OCI-LY7 (cell line): ENCODE data around the gene AP3S2. TPM values are rescaled to one million over a fixed set of nuclear protein-coding genes. Genes with fewer than 3 reads are reported as not detected.

Experiments
- BruUV-seq: library from RNA; stranded (reverse); fragments of 400-500 nt; replicated peaks from 2 replicates; lab custom pipeline; 2021; lab: Mats Ljungman, UMichigan
- CTCF ChIA-PET: fragments of 300-600 bp; sonication (Branson Sonifier 250); formaldehyde crosslinking; loops from one replicate; lab custom pipeline; 2022; ENCODE audit warnings: antibody characterized with exemption; ENCODE audit not compliant: unreplicated experiment; lab: Charles Lee
- POLR2A ChIA-PET: fragments of 300-600 bp; sonication (Branson Sonifier 250); formaldehyde crosslinking; loops from one replicate; lab custom pipeline; 2022; ENCODE audit warnings: antibody characterized with exemption; lab: Charles Lee
- DNase-seq: peaks from one replicate; pipeline ENCODE4 v3.0.0-alpha.2; 2015; ENCODE audit warnings: low spot score
- H2AFZ ChIP-seq: fragments of 200-600 bp; sonication (generic), shearing (Covaris generic); 2 replicates; pipeline ENCODE4 v1.6.1; 2014; ENCODE audit warnings: mild to moderate bottlenecking, antibody characterized with exemption, low read length, moderate library complexity
- H3K27ac ChIP-seq: fragments of 200-600 bp; sonication (generic); 2 replicates; pipeline ENCODE4 v1.5.1; 2014; ENCODE audit warnings: mixed run types, low read depth, mild to moderate bottlenecking, moderate library complexity, low read length, inconsistent platforms; ENCODE audit not compliant: poor library complexity, severe bottlenecking
- H3K36me3 ChIP-seq: fragments of 200-600 bp; sonication (generic); 2 replicates; pipeline ENCODE4 v1.6.1; 2014; ENCODE audit warnings: mild to moderate bottlenecking, antibody characterized with exemption, low read length, moderate library complexity, mixed read lengths; ENCODE audit not compliant: insufficient read depth
- H3K4me1 ChIP-seq: fragments of 200-600 bp; sonication (generic); 2 replicates; pipeline ENCODE4 v1.5.1; 2014; ENCODE audit warnings: mild to moderate bottlenecking, low read length; ENCODE audit not compliant: insufficient read depth, poor library complexity, severe bottlenecking
- H3K4me2 ChIP-seq: fragments of 200-600 bp; sonication (generic); 2 replicates; pipeline ENCODE4 v1.6.1; 2014; ENCODE audit warnings: mild to moderate bottlenecking, low read length
- H3K4me3 ChIP-seq: fragments of 200-600 bp; sonication (generic); 2 replicates; pipeline ENCODE4 v1.5.1; 2014; ENCODE audit warnings: mild to moderate bottlenecking, low read depth, low read length; ENCODE audit not compliant: poor library complexity, severe bottlenecking
- H3K79me2 ChIP-seq: fragments of 200-600 bp; sonication (generic); 2 replicates; pipeline ENCODE4 v1.6.1; 2016; ENCODE audit warnings: low read depth, mild to moderate bottlenecking, low read length, moderate library complexity, mixed read lengths; ENCODE audit not compliant: insufficient read depth
- H3K9me2 ChIP-seq: fragments of 200-600 bp; sonication (generic); 2 replicates; pipeline ENCODE4 v1.6.1; 2016; ENCODE audit warnings: mild to moderate bottlenecking, low read length, mixed read lengths; ENCODE audit not compliant: insufficient read depth
- H3K9me3 ChIP-seq: fragments of 200-600 bp; sonication (generic); 2 replicates; pipeline ENCODE4 v1.6.1; 2014; ENCODE audit warnings: mild to moderate bottlenecking, mixed run types, low read length, mixed read lengths
- H4K20me1 ChIP-seq: fragments of 200-600 bp; sonication (generic); 2 replicates; pipeline ENCODE4 v1.6.1; 2014; ENCODE audit warnings: mild to moderate bottlenecking, antibody characterized with exemption, low read length, moderate library complexity, mixed read lengths; ENCODE audit not compliant: insufficient read depth
- CTCF ChIP-seq: fragments of 200-600 bp; sonication (generic); conservative IDR thresholded peaks from 2 replicates; pipeline ENCODE4 v1.5.1; 2014; ENCODE audit warnings: mild to moderate bottlenecking, antibody characterized with exemption, low read length, moderate library complexity, mixed read lengths
- EZH2phosphoT487 ChIP-seq: fragments of 200-600 bp; sonication (generic); IDR thresholded peaks from 2 replicates; pipeline ENCODE4 v1.6.1; 2018; ENCODE audit warnings: low read depth, borderline replicate concordance, mild to moderate bottlenecking, mixed run types, antibody characterized with exemption, low read length, moderate library complexity, mixed read lengths
- intact Hi-C: fragments of 100-400 bp; cut with micrococcal nuclease; formaldehyde crosslinking; loops from one replicate; pipeline ENCODE4 v1.10.0; 2022; ENCODE audit not compliant: unreplicated experiment
- total RNA-seq, 2 experiments: library from RNA; depleted of rRNA in 1 of 2; stranded (reverse); fragments of >200 nt in 1 of 2; shearing (Covaris generic) in 1 of 2; gene quantifications; 2 replicates each; pipeline ENCODE4 v1.2.3, GENCODE V29; 2014 to 2022

Gene AP3S2
- total RNA-seq, 2 experiments from 2014 or later = 20.8 to 30.4 TPM

- Histone ChIP-seq H3K9me3 (no peaks in the 10 kb centered on the region), H4K20me1 (no peaks in the 10 kb centered on the region), H3K9me2 (no peaks in the 10 kb centered on the region), H3K4me1 (no peaks in the 10 kb centered on the region), H3K4me3 (no peak overlapping the region), H3K79me2 (no peaks in the 10 kb centered on the region), H3K36me3 (peaks cover 55% of the 10 kb centered on the region), H2AFZ (no peak overlapping the region), H3K4me2 (no peak overlapping the region), H3K27ac (no peak overlapping the region)
- no peak for DNase-seq
- no TSS peak for BruUV-seq
- ChIA-PET POLR2A (interaction anchor here (0.7 kb wide), 2 partner anchors 148 to 170 kb away, joined by 4 read pairs; no protein-coding TSS in a partner anchor), CTCF (interaction anchor here (0.7 to 1.5 kb wide), 2 partner anchors 11 to 969 kb away, joined by 3 to 4 read pairs; no protein-coding TSS in a partner anchor)
- TF ChIP-seq CTCF (no peak), EZH2phosphoT487 (no peak)
- intact Hi-C loops = no loop called here
Measured at GRCh38 chr15:89864958-89865739, 28.6 kb downstream of the AP3S2 start.

GRCh38 chr15:89863918-89864317 is 29.9 kb downstream of the AP3S2 start:
- H3K36me3 ChIP-seq = peaks cover 51% of the 10 kb centered on the region
- H3K9me2 ChIP-seq = no peaks in the 10 kb centered on the region
- no peak overlapping the region for H3K4me2 ChIP-seq
- H3K9me3 ChIP-seq = no peaks in the 10 kb centered on the region
- DNase-seq = no peak
- H3K79me2 ChIP-seq = no peaks in the 10 kb centered on the region
- POLR2A ChIA-PET = no interaction called here
- CTCF ChIA-PET = no interaction called here
- BruUV-seq = no TSS peak
- no peak overlapping the region for H3K27ac ChIP-seq
- no peaks in the 10 kb centered on the region for H4K20me1 ChIP-seq
- intact Hi-C loops = no loop called here
- H3K4me3 ChIP-seq = no peak overlapping the region
- H3K4me1 ChIP-seq = no peaks in the 10 kb centered on the region
- TF ChIP-seq CTCF = no peak
- TF ChIP-seq EZH2phosphoT487 = no peak
- H2AFZ ChIP-seq = no peak overlapping the region

GRCh38 chr15:89860891-89861290 is 32.9 kb downstream of the AP3S2 start:
- POLR2A ChIA-PET = interaction anchor here (0.6 to 1.1 kb wide), 3 partner anchors 22 to 27 kb away, joined by 3 read pairs; no protein-coding TSS in a partner anchor
- intact Hi-C loops = no loop called here
- no TSS peak for BruUV-seq

More at GRCh38 chr15:89860891-89861290, 32.9 kb downstream of the AP3S2 start:
- Histone ChIP-seq H3K4me1 (no peaks in the 10 kb centered on the region), H4K20me1 (no peaks in the 10 kb centered on the region), H3K9me3 (no peaks in the 10 kb centered on the region), H3K4me3 (no peak overlapping the region), H3K9me2 (no peaks in the 10 kb centered on the region), H3K36me3 (peaks cover 67% of the 10 kb centered on the region), H3K79me2 (no peaks in the 10 kb centered on the region), H2AFZ (no peak overlapping the region), H3K27ac (no peak overlapping the region), H3K4me2 (no peak overlapping the region)
- CTCF ChIA-PET = interaction anchor here (0.5 kb wide), 1 partner anchor 101 kb away, joined by 17 read pairs; no protein-coding TSS in a partner anchor
- DNase-seq = no peak
- TF ChIP-seq EZH2phosphoT487 (no peak), CTCF (no peak)
